ENCODE results near the gene PAF1.

The PAF1 gene

GRCh38 chr19:39405261-39405957 lies 14.5 kb upstream of the PAF1 start:
- peak; percentile 20 for DNase-seq

GRCh38 chr19:39403331-39404312 lies 12.7 kb upstream of the PAF1 start:
- DNase-seq = peak; percentile 90

GRCh38 chr19:39402346-39403300 lies 11.7 kb upstream of the PAF1 start:
- peak; percentile 96 for DNase-seq

- peak; percentile 17 for DNase-seq
Measured at GRCh38 chr19:39401549-39402345, 10.8 kb upstream of the PAF1 start.

- no peak for DNase-seq
Measured at GRCh38 chr19:39401070-39401548, 10.2 kb upstream of the PAF1 start.

- no peak for DNase-seq
Measured at GRCh38 chr19:39400061-39400460, 9.2 kb upstream of the PAF1 start.

- no peak for DNase-seq
Measured at GRCh38 chr19:39399668-39400050, 8.8 kb upstream of the PAF1 start.

GRCh38 chr19:39398297-39398864 lies 7.5 kb upstream of the PAF1 start:
- DNase-seq = no peak

GRCh38 chr19:39397360-39398296 lies 6.7 kb upstream of the PAF1 start:
- peak; percentile 87 for DNase-seq

GRCh38 chr19:39390451-39390750 lies 505 bp downstream of the PAF1 start:
- DNase-seq = no peak

GRCh38 chr19:39389631-39390414 lies 1.1 kb downstream of the PAF1 start:
- DNase-seq = no peak

GRCh38 chr19:39388657-39389056 lies 2.2 kb downstream of the PAF1 start:
- no peak for DNase-seq

GRCh38 chr19:39386557-39386956 lies 4.3 kb downstream of the PAF1 start:
- no peak for DNase-seq

- DNase-seq = no peak
Measured at GRCh38 chr19:39385629-39386411, 5.1 kb downstream of the PAF1 start.

- DNase-seq = no peak
Measured at GRCh38 chr19:39384839-39385568, 5.9 kb downstream of the PAF1 start.

- DNase-seq = no peak
Measured at GRCh38 chr19:39382991-39383828, 7.7 kb downstream of the PAF1 start.

Data from RPMI8226 (cell line).